Lung (tissue), 12 donors: ENCODE measurements around the gene DAD1. TPM values are rescaled to one million over a fixed set of nuclear protein-coding genes. Genes with fewer than 3 reads are reported as not detected.

ENCODE experiments used
- ATAC-seq: fragments of 200-7000 bp; cut with Tn5 transposase; one replicate; pipeline ENCODE4 v1.9.1; 2020; ENCODE audit warnings: moderate number of reproducible peaks; ENCODE audit not compliant: insufficient read depth, low FRiP score
- DNase-seq, 3 donors: peaks; one replicate each; pipeline ENCODE4 v3.0.0-alpha.2; 2013 to 2017
- H3K27ac ChIP-seq, 2 donors: one replicate each; pipeline ENCODE4 v1.5.1; 2013; ENCODE audit warnings: mild to moderate bottlenecking in 2 of 2, moderate library complexity in 2 of 2, control low read depth in 1 of 2, inconsistent platforms in 1 of 2, low read depth in 1 of 2, low read length in 1 of 2
- H3K27me3 ChIP-seq, 3 donors: one replicate each; pipeline ENCODE4 v1.5.1; 2013; ENCODE audit warnings: low read length in 2 of 3; ENCODE audit not compliant: control insufficient read depth in 3 of 3, insufficient read depth in 3 of 3
- H3K36me3 ChIP-seq, 4 donors: one replicate each; pipeline ENCODE4 v1.5.1; 2013; ENCODE audit warnings: low read length in 4 of 4, mild to moderate bottlenecking in 1 of 4, moderate library complexity in 1 of 4; ENCODE audit not compliant: control insufficient read depth in 4 of 4, insufficient read depth in 4 of 4
- H3K4me1 ChIP-seq, 5 donors: one replicate each; pipeline ENCODE4 v1.5.1; 2013; ENCODE audit warnings: low read length in 5 of 5, mild to moderate bottlenecking in 2 of 5, moderate library complexity in 1 of 5; ENCODE audit not compliant: control insufficient read depth in 5 of 5, insufficient read depth in 5 of 5
- H3K4me3 ChIP-seq: one replicate; pipeline ENCODE4 v1.5.1; 2013; ENCODE audit warnings: mild to moderate bottlenecking, control low read depth, moderate library complexity
- H3K9ac ChIP-seq, 2 donors: one replicate each; pipeline ENCODE4 v1.5.1; 2013; ENCODE audit warnings: low read length in 2 of 2, control low read depth in 1 of 2; ENCODE audit not compliant: insufficient read depth in 1 of 2
- H3K9me3 ChIP-seq, 4 donors: one replicate each; pipeline ENCODE4 v1.5.1; 2013; ENCODE audit warnings: low read length in 3 of 4, mild to moderate bottlenecking in 1 of 4, moderate library complexity in 1 of 4; ENCODE audit not compliant: control insufficient read depth in 4 of 4, insufficient read depth in 3 of 4
- CTCF ChIP-seq: IDR thresholded peaks from 2 replicates; pipeline ENCODE4 v1.5.1; 2012; ENCODE audit warnings: mild to moderate bottlenecking; ENCODE audit errors: control extremely low read depth, extremely low read depth
- WGBS, 2 donors: extraction: QIAGEN DNeasy Blood & Tissue Kit; methylation state at CpG; one replicate each; pipeline ENCODE4 v1.1.7; 2013; 5-methylcytosine and 5-hydroxymethylcytosine counted together
- polyA plus RNA-seq, 2 donors: library from polyadenylated mRNA; stranded (reverse); fragments of 200-250 nt; gene quantifications; one replicate each; pipeline ENCODE4 v1.2.1, GENCODE V29; 2013
- total RNA-seq, 2 donors: library from RNA; depleted of rRNA in 1 of 2; stranded (reverse); fragments of >200 nt in 1 of 2; gene quantifications; one replicate each; pipeline ENCODE4 v1.2.1, GENCODE V29; 2014 to 2021
- donor health status: control.
- donor health status: control.
- donor health status: Bipolar disorder and iron deficiency.
- donor health status: healthy.
- donor health status: DM: yes; HTN: yes; CAD: no.

The DAD1 gene
- total and polyA plus RNA-seq, 4 donors, result 164 to 377 (median 217) TPM

- Histone ChIP-seq H3K27ac (peak overlapping the region; percentile 72 to 73), H3K9ac (no peak overlapping the region), H3K9me3 (no peaks in the 10 kb centered on the region), H3K4me3 (peak overlapping the region; percentile 10), H3K4me1 (peaks cover 4 to 13% (median 7%) of the 10 kb centered on the region in 5 donors), H3K27me3 (no peaks in the 10 kb centered on the region), H3K36me3 (peaks cover 14 to 26% (median 18%) of the 10 kb centered on the region in 4 donors)
- TF ChIP-seq CTCF, result no peak
- ATAC-seq, result no peak
- DNase-seq, result no peak
- WGBS, 2 donors, result 81 to 89% methylated on average over 3 of the region's 3 CpGs
These were observed 10.3 kb upstream of the DAD1 start for GRCh38 chr14:22599349-22599748.

DNA sequence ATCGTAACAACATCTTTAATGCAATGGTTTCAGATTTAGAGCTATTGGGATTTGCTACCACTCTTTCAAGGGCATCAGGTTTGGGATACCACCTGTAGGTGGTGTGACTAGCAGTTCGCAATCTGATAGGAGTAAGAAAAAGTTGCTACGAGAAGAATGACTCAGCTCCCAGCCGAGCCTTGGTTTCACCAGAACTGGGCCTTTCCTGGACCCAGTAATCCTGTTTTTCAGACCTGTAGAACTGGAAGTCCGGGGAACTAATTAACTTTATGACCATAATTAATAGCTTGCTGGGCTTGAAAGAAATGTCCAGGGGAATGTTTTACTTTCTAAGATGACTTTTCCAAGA is 9.8 kb upstream of the DAD1 start:
- 1% methylated on average over 5 of the region's 5 CpGs for WGBS, 2 donors
- peak overlapping the region; percentile 73 to 87 for H3K27ac ChIP-seq
- H3K4me3 ChIP-seq, result peak overlapping the region; percentile 57
- TF ChIP-seq CTCF, result no peak
- ATAC-seq, result peak; percentile 72
- DNase-seq, result peak in 2 of 3 donors; percentile 37 to 61
- peak overlapping the region; percentile 78 to 94 for H3K9ac ChIP-seq
- no peaks in the 10 kb centered on the region for H3K9me3 ChIP-seq
- H3K27me3 ChIP-seq, result peaks cover 0 to 3% (median 0%) of the 10 kb centered on the region in 3 donors
- peaks cover 4 to 13% (median 7%) of the 10 kb centered on the region in 5 donors for H3K4me1 ChIP-seq
- H3K36me3 ChIP-seq, result peaks cover 13 to 24% (median 18%) of the 10 kb centered on the region in 4 donors

- Histone ChIP-seq H3K27ac (peak within 1 kb of the TSS; percentile 73 to 87), H3K27me3 (peaks cover 0 to 4% (median 0%) of the 10 kb centered on the region in 3 donors), H3K36me3 (peaks cover 10 to 19% (median 15%) of the 10 kb centered on the region in 4 donors), H3K9me3 (no peaks in the 10 kb centered on the region), H3K4me3 (peak within 1 kb of the TSS; percentile 57), H3K4me1 (peaks cover 4 to 13% (median 7%) of the 10 kb centered on the region in 5 donors), H3K9ac (peak within 1 kb of the TSS; percentile 78 to 94)
- TF ChIP-seq CTCF, result no peak
- WGBS, 2 donors, result 0% methylated on average over 49 of the region's 49 CpGs
- peak; percentile 90 to 93 (median 90) for DNase-seq
- peak; percentile 97 for ATAC-seq
These were observed 9.3 kb upstream of the DAD1 start, which contains the start of gene ABHD4 for GRCh38 chr14:22598099-22598895. ABHD4 (plus strand) TSS chr14:22598300; CDS start chr14:22598307, 7 bp downstream.
